GM18951 (cell line): Measurements from ENCODE around the gene HSPA9.
"Not testable (repeated sequence)": the region's sequence is repeated elsewhere in the genome, so short reads cannot be mapped to it uniquely, and the experiment has no call there.

Experiments used
- POLR2A ChIP-seq: IDR thresholded peaks from 4 replicates; pipeline ENCODE4 v1.6.1; 2011; ENCODE audit warnings: mild to moderate bottlenecking; ENCODE audit not compliant: insufficient read length, insufficient read depth; ENCODE audit errors: extremely low read depth
- in situ Hi-C: fragments of 300-500 bp; cut with MboI; formaldehyde crosslinking; loops from one replicate; pipeline ENCODE4 v1.12.0; 2022; ENCODE audit warnings: low sequenced_read_pairs, mixed read lengths, inconsistent platforms; ENCODE audit not compliant: unreplicated experiment

Gene HSPA9

GRCh38 chr5:138528208-138528607, 47.0 kb downstream of the HSPA9 start:
- no peak for TF ChIP-seq POLR2A
- in situ Hi-C loops: no loop called here

GRCh38 chr5:138527170-138527569, 48.0 kb downstream of the HSPA9 start:
- no peak for TF ChIP-seq POLR2A
- in situ Hi-C loops: no loop called here

GRCh38 chr5:138523406-138523805, 51.8 kb downstream of the HSPA9 start:
- in situ Hi-C loops: no loop called here
- no peak for TF ChIP-seq POLR2A

DNA sequence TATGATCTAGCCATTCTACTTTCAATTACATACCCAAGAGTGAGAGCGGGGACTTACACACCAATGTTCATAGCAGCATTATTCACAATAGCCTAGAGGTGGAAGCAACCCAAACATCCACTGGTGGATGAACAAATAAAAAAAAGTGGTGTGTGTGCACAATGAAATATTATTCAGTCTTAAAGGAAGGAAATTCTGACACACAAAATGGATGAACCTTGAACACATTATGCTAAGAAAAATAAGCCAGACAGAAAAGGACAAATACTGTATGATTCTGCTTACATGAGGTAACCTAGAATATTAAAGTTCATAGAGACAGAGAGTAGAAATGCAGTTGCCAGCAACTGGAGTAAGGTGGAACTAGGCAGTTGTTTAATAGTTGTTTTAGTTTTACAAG, 54.2 kb downstream of the HSPA9 start:
- in situ Hi-C loops: no loop called here
- no peak for TF ChIP-seq POLR2A

GRCh38 chr5:138517437-138517836, 57.8 kb downstream of the HSPA9 start:
- in situ Hi-C loops: no loop called here
- TF ChIP-seq POLR2A: no peak

GRCh38 chr5:138515556-138516245, 59.5 kb downstream of the HSPA9 start:
- in situ Hi-C loops: no loop called here
- TF ChIP-seq POLR2A: no peak

- TF ChIP-seq POLR2A: no peak
- in situ Hi-C loops: no loop called here
Measured at GRCh38 chr5:138514021-138514420, 61.2 kb downstream of the HSPA9 start.

GRCh38 chr5:138508958-138509357, 66.2 kb downstream of the HSPA9 start:
- in situ Hi-C loops: no loop called here
- TF ChIP-seq POLR2A: no peak

- in situ Hi-C loops: not testable (repeated sequence)
Measured at GRCh38 chr5:138507485-138507884, 67.7 kb downstream of the HSPA9 start.

DNA sequence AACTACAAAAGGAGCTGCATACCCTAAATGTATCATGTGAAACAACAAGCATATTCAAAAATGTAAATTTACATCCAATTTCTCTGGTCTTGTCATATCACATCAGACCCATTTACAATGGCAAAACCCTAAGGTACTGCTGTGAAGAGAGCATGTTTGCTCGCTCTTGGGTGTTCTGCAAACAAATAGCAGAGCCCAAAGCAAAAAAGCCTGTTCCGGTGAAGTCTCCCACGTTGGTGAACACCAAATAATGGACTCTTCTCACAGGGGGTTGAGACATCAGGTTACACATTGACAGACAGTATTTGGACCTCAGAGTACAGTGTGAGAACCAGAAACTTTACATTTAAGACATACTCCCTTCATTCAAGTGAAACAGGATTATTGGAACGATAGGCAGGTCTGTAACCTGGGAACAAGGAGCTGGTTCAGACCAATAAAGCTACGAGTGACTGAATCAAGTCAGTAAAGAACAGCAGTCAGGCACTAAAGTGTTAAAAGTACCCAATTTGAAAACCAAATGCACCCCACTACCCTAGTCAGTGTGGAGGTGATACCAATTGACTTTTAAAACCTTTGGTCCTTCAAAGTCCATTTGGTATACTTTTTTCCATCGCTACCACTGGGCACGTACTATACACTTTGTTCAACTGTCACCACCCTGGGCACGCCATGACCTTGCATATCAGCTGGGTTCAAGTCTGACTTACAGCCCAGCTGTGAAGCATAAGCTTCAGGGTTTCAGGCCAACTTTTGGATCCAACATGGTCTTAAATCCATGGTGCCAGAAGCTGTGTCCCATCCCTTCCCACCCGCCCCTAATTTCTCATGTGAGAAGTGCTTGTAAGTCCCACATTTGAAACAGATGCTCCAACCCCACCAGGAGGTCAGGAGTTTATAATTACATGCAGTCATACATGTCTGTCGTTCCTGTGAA, 68.6 kb downstream of the HSPA9 start:
- in situ Hi-C loops: no loop called here
- no peak for TF ChIP-seq POLR2A

GRCh38 chr5:138504799-138505198, 70.4 kb downstream of the HSPA9 start:
- TF ChIP-seq POLR2A: no peak
- in situ Hi-C loops: no loop called here
